HG03066 (cell line): ENCODE data around the gene ZC3H12A.
"Not testable (repeated sequence)": the region's sequence is repeated elsewhere in the genome, so short reads cannot be mapped to it uniquely, and the experiment has no call there.

Experiments
- ATAC-seq: cut with Tn5 transposase; IDR thresholded peaks from one replicate; pipeline ENCODE4 v1.9.1; 2021; ENCODE audit warnings: low read depth; ENCODE audit not compliant: unreplicated experiment

ZC3H12A gene

GRCh38 chr1:37498872-37499617 is 24.7 kb downstream of the ZC3H12A start:
- ATAC-seq: no peak

- no peak for ATAC-seq
These were observed 27.3 kb downstream of the ZC3H12A start for GRCh38 chr1:37501661-37502060.

GRCh38 chr1:37502104-37502503 is 27.7 kb downstream of the ZC3H12A start:
- ATAC-seq: no peak

- not testable (repeated sequence) for ATAC-seq
These were observed 28.4 kb downstream of the ZC3H12A start for GRCh38 chr1:37502791-37503190.

- ATAC-seq: no peak
These were observed 32.4 kb downstream of the ZC3H12A start for GRCh38 chr1:37506740-37507139.

GRCh38 chr1:37509181-37509580 is 34.8 kb downstream of the ZC3H12A start:
- ATAC-seq: no peak

GRCh38 chr1:37513795-37514349 is 39.5 kb downstream of the ZC3H12A start:
- no peak for ATAC-seq

GRCh38 chr1:37514350-37515184 is 40.2 kb downstream of the ZC3H12A start, which contains the start of gene MEAF6:
MEAF6 (minus strand) TSS chr1:37514766; CDS start chr1:37514746, 20 bp downstream.
- ATAC-seq: peak; percentile 87

GRCh38 chr1:37515185-37516034 is 41.0 kb downstream of the ZC3H12A start:
- ATAC-seq: no peak

GRCh38 chr1:37517569-37517968 is 43.2 kb downstream of the ZC3H12A start:
- ATAC-seq: no peak

- ATAC-seq: not testable (repeated sequence)
These were observed 43.9 kb downstream of the ZC3H12A start for GRCh38 chr1:37518241-37518640.

GRCh38 chr1:37518929-37519328 is 44.5 kb downstream of the ZC3H12A start:
- ATAC-seq: not testable (repeated sequence)

GRCh38 chr1:37519613-37520012 is 45.2 kb downstream of the ZC3H12A start:
- no peak for ATAC-seq

GRCh38 chr1:37529888-37530287 is 55.5 kb downstream of the ZC3H12A start:
- ATAC-seq: not testable (repeated sequence)

GRCh38 chr1:37532418-37533156 is 58.2 kb downstream of the ZC3H12A start:
- not testable (repeated sequence) for ATAC-seq

GRCh38 chr1:37533317-37534093 is 59.1 kb downstream of the ZC3H12A start:
- ATAC-seq: no peak
